ENCODE measurements around the gene ZNF280C.

Gene ZNF280C

GRCh38 chrX:130179170-130179569 is 89.5 kb downstream of the ZNF280C start:
- TF ChIP-seq, protein P1, sequence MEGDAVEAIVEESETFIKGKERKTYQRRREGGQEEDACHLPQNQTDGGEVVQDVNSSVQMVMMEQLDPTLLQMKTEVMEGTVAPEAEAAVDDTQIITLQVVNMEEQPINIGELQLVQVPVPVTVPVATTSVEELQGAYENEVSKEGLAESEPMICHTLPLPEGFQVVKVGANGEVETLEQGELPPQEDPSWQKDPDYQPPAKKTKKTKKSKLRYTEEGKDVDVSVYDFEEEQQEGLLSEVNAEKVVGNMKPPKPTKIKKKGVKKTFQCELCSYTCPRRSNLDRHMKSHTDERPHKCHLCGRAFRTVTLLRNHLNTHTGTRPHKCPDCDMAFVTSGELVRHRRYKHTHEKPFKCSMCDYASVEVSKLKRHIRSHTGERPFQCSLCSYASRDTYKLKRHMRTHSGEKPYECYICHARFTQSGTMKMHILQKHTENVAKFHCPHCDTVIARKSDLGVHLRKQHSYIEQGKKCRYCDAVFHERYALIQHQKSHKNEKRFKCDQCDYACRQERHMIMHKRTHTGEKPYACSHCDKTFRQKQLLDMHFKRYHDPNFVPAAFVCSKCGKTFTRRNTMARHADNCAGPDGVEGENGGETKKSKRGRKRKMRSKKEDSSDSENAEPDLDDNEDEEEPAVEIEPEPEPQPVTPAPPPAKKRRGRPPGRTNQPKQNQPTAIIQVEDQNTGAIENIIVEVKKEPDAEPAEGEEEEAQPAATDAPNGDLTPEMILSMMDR (IDR thresholded peaks at IDR 0.05; ENCODE audit: insufficient read depth, low read depth, low read length, missing control alignments) = no peak
- no peak for DNase-seq (ENCODE audit: low read depth)
- no peak overlapping the region for H3K4me3 ChIP-seq (ENCODE audit: low read length)

GRCh38 chrX:130176942-130177341 is 91.8 kb downstream of the ZNF280C start:
- TF ChIP-seq, protein P1 (IDR thresholded peaks at IDR 0.05; ENCODE audit: insufficient read depth, low read depth, low read length, missing control alignments) = no peak
- no peak for DNase-seq (ENCODE audit: low read depth)
- H3K4me3 ChIP-seq (ENCODE audit: low read length) = no peak overlapping the region

DNA sequence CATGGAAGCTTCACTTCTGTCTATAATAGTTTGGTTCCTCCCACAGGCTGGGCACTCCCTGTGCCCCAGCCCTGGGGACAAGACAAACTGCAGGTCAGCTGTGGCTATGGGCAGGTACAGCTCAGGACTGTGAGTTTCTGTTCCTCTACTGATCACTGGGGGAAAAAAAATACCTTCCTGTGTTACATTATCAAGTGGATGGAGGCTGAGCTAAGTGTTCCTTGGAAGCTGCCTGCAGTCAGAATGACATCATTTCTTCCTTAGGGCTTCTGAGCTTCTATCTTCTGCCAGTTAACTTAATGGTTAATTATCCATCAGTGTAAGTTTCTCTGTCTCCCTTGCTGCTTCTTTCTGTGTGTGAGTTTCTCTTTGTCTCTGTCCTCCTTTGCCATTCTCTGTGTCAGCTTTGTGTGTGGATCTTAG is 92.3 kb downstream of the ZNF280C start:
- DNase-seq (ENCODE audit: low read depth) = peak; percentile 20
- TF ChIP-seq, protein P1 (IDR thresholded peaks at IDR 0.05; ENCODE audit: insufficient read depth, low read depth, low read length, missing control alignments) = no peak
- no peak overlapping the region for H3K4me3 ChIP-seq (ENCODE audit: low read length)

DNA sequence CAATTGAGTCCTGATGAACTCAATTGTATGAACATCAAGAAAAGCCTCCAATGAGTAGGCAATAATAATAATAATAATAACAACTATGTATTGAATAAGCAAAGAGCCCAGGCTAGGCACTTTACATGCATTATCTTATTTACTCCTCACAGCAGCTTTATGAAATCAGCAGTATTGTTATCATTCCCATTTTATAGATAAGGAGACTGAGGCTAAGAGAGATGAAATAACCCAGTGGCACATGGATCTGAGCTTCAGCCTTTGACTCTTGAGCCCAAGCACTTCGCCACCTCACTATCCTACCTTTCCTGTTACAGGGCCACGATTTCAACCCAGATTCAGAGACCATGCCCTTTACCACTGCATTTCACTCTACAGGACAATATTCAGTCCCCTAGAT is 93.8 kb downstream of the ZNF280C start:
- no peak overlapping the region for H3K4me3 ChIP-seq (ENCODE audit: low read length)
- DNase-seq (ENCODE audit: low read depth) = no peak

DNA sequence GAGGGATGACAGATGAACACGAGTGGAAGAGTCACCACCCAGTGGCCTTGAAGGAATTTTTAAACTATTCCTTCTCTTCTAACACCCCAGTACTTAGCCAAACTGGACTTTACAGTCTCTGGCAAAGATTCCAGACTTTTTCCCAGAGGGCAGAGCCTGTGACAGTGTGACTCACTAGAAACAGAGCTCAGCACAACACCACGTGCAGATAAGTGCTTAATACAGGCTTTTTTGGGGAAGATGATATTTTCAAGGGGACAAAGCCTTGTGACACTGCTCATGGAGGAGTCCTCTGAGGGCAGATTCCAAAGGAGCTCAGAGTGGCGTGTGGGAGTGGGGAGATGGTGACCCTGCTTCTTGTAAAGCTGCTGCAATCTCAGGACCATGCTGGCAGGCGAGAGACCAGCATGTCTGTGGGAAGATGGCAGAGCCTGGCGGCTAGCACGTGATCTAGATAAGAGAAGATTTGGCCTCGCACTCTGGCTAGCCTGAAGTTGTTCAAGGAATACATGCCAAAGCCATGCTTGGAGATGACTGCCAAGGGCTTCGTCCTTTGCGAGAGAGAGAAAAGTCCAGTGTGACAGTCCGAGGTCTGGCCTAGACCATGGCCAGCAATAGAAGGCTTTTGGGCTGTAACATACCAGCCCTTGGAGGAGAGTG is 94.5 kb downstream of the ZNF280C start:
- peak; percentile 29 for DNase-seq (ENCODE audit: low read depth)
- TF ChIP-seq, protein P1 (IDR thresholded peaks at IDR 0.05; ENCODE audit: insufficient read depth, low read depth, low read length, missing control alignments) = no peak
- no peak overlapping the region for H3K4me3 ChIP-seq (ENCODE audit: low read length)

More for the DNA sequence above, 93.8 kb downstream of the ZNF280C start:
- TF ChIP-seq, protein P1 (IDR thresholded peaks at IDR 0.05; ENCODE audit: insufficient read depth, low read depth, low read length, missing control alignments) = no peak

- no peak overlapping the region for H3K4me3 ChIP-seq (ENCODE audit: low read length)
- TF ChIP-seq, protein P1 (IDR thresholded peaks at IDR 0.05; ENCODE audit: insufficient read depth, low read depth, low read length, missing control alignments) = no peak
- DNase-seq (ENCODE audit: low read depth) = peak; percentile 4
These were observed 95.4 kb downstream of the ZNF280C start for GRCh38 chrX:130173190-130173895.
